ENCODE results near the gene EEIG2.
"Not testable (repeated sequence)": the region's sequence is repeated elsewhere in the genome, so short reads cannot be mapped to it uniquely, and the experiment has no call there.

Gene EEIG2

GRCh38 chr1:108559215-108560186 lies at the start of gene EEIG2:
Gene EEIG2 (plus strand): TSS chr1:108560100. CDS start chr1:108560429, 329 bp downstream.
- DNase-seq = peak; percentile 74

- no peak for DNase-seq
Measured at GRCh38 chr1:108511764-108512163, 48.1 kb upstream of the EEIG2 start.

DNA sequence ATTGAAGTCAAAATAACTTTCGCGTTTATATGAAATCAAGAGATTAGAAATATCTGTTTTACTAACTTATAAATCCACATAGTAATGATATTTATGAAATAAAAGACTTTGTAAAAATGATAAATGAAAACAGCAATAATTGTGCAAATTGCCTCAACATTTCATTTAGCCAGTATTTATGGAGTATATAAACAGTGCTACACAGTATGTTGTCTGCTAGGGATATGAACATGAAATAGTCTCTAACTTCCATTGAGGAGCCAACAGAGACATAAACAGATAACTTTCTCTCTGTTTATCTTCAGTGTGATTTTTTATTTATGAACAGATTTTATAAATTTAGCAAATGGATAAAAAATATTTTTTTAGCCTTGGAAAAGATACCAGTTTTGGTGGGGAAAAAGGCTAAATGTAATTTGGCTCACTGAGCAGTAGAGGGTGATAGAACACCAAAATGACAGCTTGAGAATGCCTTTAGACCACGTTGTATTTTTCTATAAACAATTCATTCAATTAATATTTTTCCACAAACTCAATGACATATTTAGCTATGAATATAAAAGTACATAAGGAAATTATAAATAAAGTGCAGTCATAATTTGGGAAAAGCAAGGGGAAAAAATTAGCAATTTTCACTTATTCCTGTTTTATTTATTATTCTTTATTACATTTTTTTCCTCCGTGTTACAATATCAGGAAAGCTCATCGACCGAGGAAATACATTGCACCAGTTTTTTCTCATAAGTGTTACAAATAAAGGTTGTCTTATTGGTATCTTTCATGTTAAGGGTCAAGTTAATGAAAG lies 47.5 kb upstream of the EEIG2 start:
- peak; percentile 19 for DNase-seq

DNA sequence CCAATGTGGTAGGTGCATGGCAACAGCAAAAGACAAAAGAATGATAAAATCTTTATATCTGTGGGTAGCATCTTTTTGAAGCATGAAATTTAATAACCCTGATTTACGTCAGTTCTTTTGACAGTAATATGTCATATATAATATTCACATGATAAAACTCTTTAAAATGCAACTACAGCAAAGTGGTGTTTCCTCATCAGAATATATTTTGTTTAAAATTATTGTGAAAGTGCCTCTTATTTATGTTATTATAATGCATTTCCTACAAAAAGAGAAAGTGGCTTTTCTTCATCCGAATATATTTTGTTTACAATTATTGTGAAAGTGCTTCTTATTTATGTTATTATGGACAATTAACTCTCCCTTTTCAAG lies 46.9 kb upstream of the EEIG2 start:
- no peak for DNase-seq

DNA sequence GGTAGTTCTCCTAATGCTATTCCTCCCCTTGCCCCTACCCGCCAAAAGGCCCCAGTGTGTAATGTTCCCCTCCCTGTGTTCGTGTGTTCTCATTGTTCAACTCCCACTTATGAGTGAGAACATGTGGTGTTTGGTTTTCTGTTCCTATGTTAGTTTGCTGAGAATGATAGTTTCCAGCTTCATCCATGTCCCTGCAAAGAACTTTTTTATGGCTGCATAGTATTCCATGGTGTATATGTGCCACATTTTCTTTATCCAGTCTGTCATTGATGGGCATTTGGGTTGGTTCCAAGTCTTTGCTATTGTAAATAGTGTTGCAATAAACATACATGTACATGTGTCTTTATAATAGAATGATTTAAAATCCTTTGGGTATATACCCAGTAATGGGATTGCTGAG lies 46.0 kb upstream of the EEIG2 start:
- DNase-seq = not testable (repeated sequence)

DNA sequence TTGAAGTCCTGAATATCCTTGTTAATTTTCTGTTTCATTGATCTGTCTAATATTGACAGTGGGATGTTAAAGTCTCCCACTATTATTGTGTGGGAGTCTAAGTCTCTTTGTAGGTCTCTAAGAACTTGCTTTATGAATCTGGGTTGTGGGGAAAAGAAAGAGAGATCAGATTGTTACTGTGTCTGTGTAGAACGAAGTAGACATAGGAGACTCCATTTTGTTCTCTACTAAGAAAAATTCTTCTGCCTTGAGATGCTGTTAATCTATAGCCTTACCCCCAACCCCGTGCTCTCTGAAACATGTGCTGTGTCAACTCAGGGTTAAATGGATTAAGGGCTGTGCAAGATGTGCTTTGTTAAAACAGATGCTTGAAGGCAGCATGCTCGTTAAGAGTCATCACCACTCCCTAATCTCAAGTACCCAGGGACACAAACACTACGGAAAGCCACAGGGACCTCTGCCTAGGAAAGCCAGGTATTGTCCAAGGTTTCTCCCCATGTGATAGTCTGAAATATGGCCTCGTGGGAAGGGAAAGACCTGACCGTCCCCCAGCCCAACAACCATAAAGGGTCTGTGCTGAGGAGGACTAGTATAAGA lies 42.5 kb upstream of the EEIG2 start:
- not testable (repeated sequence) for DNase-seq

- peak; percentile 89 for DNase-seq
Measured at GRCh38 chr1:108521990-108522393, 37.9 kb upstream of the EEIG2 start.

DNA sequence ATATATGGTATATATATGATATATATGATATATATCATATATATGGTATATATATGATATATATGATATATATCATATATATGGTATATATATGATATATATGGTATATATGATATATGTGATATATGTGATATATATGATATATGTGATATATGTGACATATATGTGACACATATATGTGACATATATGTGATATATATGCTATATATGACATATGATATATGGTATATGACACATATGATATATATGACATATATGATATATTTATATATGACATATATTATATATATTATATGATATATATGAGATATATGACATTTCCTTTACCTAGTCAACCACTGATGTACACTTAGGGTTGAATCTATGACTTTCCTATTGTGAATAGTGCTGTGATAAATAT lies 36.1 kb upstream of the EEIG2 start:
- DNase-seq = no peak

- no peak for DNase-seq
Measured at GRCh38 chr1:108524676-108525075, 35.2 kb upstream of the EEIG2 start.

GRCh38 chr1:108527135-108527534 lies 32.8 kb upstream of the EEIG2 start:
- no peak for DNase-seq

GRCh38 chr1:108527837-108528236 lies 32.1 kb upstream of the EEIG2 start:
- no peak for DNase-seq

DNA sequence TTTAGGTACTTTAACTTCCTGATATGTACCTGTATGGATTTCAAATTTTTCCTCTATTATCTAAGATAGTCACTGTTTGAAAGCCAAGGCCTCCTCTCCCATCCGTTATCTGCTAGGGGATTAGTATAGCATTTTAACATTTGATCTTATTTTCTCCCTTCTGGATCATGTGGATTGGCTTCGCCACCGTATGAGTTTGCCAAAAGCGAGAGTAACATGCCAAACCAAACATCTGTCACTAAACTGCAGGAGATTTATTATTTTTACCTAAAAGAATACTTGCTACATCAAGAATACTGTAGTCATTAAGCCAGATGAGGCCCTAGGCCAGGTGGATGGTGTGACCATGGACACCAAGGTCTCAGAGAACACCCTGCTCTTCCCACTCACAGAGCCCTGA lies 28.5 kb upstream of the EEIG2 start:
- no peak for DNase-seq

- DNase-seq = no peak
Measured at GRCh38 chr1:108532730-108533129, 27.2 kb upstream of the EEIG2 start.

- no peak for DNase-seq
Measured at GRCh38 chr1:108533351-108534083, 26.4 kb upstream of the EEIG2 start.

- no peak for DNase-seq
Measured at GRCh38 chr1:108534759-108535158, 25.1 kb upstream of the EEIG2 start.

- DNase-seq = not testable (repeated sequence)
Measured at GRCh38 chr1:108535315-108535897, 24.5 kb upstream of the EEIG2 start.

DNA sequence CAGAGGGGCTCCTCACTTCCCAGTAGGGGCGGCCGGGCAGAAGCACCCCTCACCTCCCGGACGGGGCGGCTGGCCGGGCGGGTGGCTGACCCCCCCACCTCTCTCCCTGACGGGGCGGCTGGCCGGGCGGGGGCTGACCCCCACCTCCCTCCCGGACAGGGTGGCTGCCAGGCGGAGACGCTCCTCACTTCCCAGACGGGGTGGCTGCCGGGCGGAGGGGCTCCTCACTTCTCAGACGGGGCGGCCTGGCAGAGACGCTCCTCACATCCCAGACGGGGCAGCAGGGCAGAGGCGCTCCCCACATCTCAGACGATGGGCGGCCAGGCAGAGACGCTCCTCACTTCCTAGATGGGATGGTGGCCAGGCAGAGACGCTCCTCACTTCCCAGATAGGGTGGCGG lies 23.9 kb upstream of the EEIG2 start:
- not testable (repeated sequence) for DNase-seq

- DNase-seq = not testable (repeated sequence)
Measured at GRCh38 chr1:108536791-108537190, 23.1 kb upstream of the EEIG2 start.

- DNase-seq = no peak
Measured at GRCh38 chr1:108537976-108538375, 21.9 kb upstream of the EEIG2 start.

DNA sequence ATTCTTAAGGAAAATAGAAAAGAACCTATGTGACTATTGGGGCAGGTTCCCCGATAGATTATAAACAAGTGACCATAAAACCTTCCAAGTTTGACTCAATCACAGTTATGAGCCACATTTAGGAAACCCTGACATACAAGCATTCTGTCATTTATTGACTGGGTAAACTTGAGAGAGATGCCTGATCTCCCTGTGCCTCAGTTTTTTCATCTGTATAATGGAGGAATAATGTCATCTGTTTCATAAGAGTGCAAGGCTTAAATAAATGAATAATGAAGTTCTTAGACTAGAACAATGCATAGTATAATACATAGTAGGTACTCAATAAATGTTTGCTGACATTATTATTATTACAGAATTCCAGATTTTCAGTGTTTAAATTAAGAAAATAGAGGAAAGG lies 18.9 kb upstream of the EEIG2 start:
- no peak for DNase-seq

DNA sequence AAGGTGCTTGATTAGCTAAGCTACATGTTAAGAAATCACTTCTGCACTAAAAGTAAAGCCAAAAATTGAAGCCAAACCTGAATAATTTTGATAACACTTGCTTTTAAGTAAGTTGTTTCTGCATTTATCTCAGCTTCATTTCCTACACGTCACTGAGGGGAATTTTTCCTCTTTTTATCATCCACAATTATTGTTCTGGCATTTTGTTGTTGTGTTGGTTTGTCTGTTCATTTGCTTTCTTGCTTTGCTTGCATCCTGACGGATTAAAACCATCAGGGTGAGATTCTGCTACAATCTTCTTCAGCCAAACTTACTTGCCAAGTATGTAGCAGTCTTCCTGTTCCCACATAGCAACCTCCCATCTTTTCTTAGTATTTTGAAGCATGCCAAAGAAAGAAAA lies 18.0 kb upstream of the EEIG2 start:
- no peak for DNase-seq

DNA sequence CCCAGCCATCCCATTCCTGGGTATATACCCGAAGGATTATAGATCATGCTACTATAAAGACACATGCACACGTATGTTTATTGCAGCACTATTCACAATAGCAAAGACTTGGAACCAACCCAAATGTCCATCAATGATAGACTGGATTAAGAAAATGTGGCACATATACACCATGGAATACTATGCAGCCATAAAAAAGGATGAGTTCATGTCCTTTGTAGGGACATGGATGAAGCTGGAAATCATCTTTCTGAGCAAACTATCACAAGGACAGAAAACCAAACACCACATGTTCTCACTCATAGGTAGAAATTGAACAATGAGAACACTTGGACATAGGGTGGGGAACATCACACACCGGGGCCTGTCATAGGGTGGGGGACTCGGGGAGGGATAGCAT lies 12.4 kb upstream of the EEIG2 start:
- DNase-seq = not testable (repeated sequence)
